Natural killer cell (primary cell): ENCODE results near the gene COMMD3. TPM values are rescaled to one million over a fixed set of nuclear protein-coding genes. Genes with fewer than 3 reads are reported as not detected.

Source experiments
- ATAC-seq, 3 donors: fragments of 150-1000 bp in 2 of 3; fragments of 200-7000 bp in 1 of 3; cut with Tn5 transposase; 1 replicate in 1 of 3; 2 replicates in 2 of 3; pipeline ENCODE4 v1.10.0; 2021; ENCODE audit warnings: mild to moderate bottlenecking in 2 of 3, moderate library complexity in 2 of 3
- DNase-seq, 2 donors: peaks; one replicate each; pipeline versions ENCODE4 v3.0.0 to v3.0.0-alpha.2; 2013 to 2021; ENCODE audit warnings: mixed read lengths in 1 of 2
- H3K27ac ChIP-seq: one replicate; pipeline ENCODE4 v1.5.1; 2013; ENCODE audit warnings: mild to moderate bottlenecking, low read length
- H3K27me3 ChIP-seq: one replicate; pipeline ENCODE4 v1.6.1; 2013; ENCODE audit warnings: low read length; ENCODE audit not compliant: control insufficient read depth, insufficient read depth
- H3K36me3 ChIP-seq: one replicate; pipeline ENCODE4 v1.6.1; 2013; ENCODE audit warnings: low read length; ENCODE audit not compliant: control insufficient read depth, insufficient read depth
- H3K4me1 ChIP-seq: one replicate; pipeline ENCODE4 v1.6.1; 2013; ENCODE audit warnings: low read length; ENCODE audit not compliant: control insufficient read depth, insufficient read depth
- H3K4me3 ChIP-seq: one replicate; pipeline ENCODE4 v1.5.1; 2013; ENCODE audit warnings: low read length
- H3K9me3 ChIP-seq: one replicate; pipeline ENCODE4 v1.6.1; 2013; ENCODE audit warnings: low read length; ENCODE audit not compliant: control insufficient read depth, insufficient read depth
- H3K27ac Mint-ChIP-seq, 2 donors: one replicate each; pipeline ENCODE4 v1.8.0; 2022; ENCODE audit warnings: mild to moderate bottlenecking in 2 of 2, mixed read lengths in 2 of 2, moderate library complexity in 1 of 2
- H3K27me3 Mint-ChIP-seq, 2 donors: one replicate each; pipeline ENCODE4 v1.8.0; 2022; ENCODE audit warnings: low read depth in 2 of 2, mixed read lengths in 2 of 2
- H3K36me3 Mint-ChIP-seq: one replicate; pipeline ENCODE4 v1.8.0; 2022; ENCODE audit warnings: mixed read lengths
- H3K4me1 Mint-ChIP-seq, 2 donors: one replicate each; pipeline ENCODE4 v1.8.0; 2022; ENCODE audit warnings: mixed read lengths in 2 of 2
- H3K4me3 Mint-ChIP-seq: one replicate; pipeline ENCODE4 v1.8.0; 2022; ENCODE audit warnings: mild to moderate bottlenecking, moderate library complexity, mixed read lengths
- H3K9me3 Mint-ChIP-seq, 2 donors: one replicate each; pipeline ENCODE4 v1.8.0; 2022; ENCODE audit warnings: mixed read lengths in 2 of 2
- WGBS: methylation state at CpG from one replicate; pipeline ENCODE4 v1.1.7; 2013; ENCODE audit warnings: missing lambda C conversion rate; ENCODE audit not compliant: insufficient coverage; 5-methylcytosine and 5-hydroxymethylcytosine counted together
- intact Hi-C: fragments of 100-400 bp; cut with micrococcal nuclease; formaldehyde crosslinking; loops from one replicate; pipeline ENCODE4 v1.14.2; 2022
- total RNA-seq, 4 donors: library from RNA; stranded (reverse); fragments of 120-200 nt in 1 of 4; gene quantifications; one replicate each; pipeline versions ENCODE4 v1.2.3 to v1.2.4, GENCODE V29; 2013 to 2022
- TF ChIP-seq, protein P1 (sequence below): fragments of 200-600 bp; IDR thresholded peaks from one replicate; pipeline ENCODE4 v1.8.0; 2022; ENCODE audit warnings: antibody characterized with exemption

COMMD3 gene
- total RNA-seq, 3 donors from 2014 or later (not counting 1 experiment from before 2014, with no cell fraction given) = 43.1 to 48.3 (median 44.2) TPM

DNA sequence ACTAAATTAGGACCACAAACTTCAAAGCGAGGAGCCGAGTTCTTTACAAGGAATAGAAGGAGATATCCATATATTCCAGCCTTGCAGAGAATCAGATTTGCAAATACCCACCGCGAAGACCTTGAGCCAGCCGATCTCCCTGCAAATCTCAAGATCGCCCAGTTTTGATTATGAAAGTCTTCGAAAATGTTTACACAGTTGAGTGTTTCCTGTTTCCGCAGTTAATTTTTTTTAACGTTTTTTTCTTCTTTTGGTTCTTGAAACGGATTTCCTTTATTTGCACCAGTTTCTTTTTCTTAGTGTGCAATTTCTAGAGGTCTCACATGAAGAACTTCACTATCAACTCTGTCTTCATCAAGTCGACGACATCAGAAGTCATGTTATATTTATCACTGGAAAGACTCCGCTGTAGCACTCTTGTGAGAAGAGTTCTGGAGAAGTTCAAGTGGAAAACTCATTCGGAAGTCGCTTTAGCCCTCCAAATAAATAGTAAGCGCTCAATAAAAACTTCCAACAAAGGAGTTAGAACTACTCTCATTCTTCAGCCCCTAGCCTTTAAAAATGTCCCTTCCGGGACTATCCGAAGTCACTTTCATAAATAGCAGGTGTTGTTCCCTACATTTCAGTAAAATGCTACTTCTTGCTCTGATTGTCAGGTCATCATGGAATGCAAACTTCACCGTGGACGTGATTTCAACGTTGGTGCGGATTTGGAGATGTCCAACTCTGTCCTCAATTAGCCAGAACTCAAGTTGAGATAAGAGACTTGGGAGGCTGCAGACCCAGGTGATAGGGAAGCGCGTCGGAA, 17.2 kb downstream of the COMMD3 start:
- ATAC-seq (no peak), DNase-seq (peak in 1 of 2 donors; percentile 72)
- intact Hi-C loops = no loop called here
- H3K27me3 ChIP-seq = peaks cover 39% of the 10 kb centered on the region
- H3K4me1 Mint-ChIP-seq = peaks cover 25 to 33% of the 10 kb centered on the region in 2 donors
- H3K4me3 ChIP-seq = peak overlapping the region; percentile 39
- TF ChIP-seq, protein P1, sequence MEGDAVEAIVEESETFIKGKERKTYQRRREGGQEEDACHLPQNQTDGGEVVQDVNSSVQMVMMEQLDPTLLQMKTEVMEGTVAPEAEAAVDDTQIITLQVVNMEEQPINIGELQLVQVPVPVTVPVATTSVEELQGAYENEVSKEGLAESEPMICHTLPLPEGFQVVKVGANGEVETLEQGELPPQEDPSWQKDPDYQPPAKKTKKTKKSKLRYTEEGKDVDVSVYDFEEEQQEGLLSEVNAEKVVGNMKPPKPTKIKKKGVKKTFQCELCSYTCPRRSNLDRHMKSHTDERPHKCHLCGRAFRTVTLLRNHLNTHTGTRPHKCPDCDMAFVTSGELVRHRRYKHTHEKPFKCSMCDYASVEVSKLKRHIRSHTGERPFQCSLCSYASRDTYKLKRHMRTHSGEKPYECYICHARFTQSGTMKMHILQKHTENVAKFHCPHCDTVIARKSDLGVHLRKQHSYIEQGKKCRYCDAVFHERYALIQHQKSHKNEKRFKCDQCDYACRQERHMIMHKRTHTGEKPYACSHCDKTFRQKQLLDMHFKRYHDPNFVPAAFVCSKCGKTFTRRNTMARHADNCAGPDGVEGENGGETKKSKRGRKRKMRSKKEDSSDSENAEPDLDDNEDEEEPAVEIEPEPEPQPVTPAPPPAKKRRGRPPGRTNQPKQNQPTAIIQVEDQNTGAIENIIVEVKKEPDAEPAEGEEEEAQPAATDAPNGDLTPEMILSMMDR = no peak
- peaks cover 42% of the 10 kb centered on the region for H3K4me1 ChIP-seq
- H3K27me3 Mint-ChIP-seq = peaks cover 12 to 18% of the 10 kb centered on the region in 2 donors
- peak overlapping the region; percentile 91 for H3K4me3 Mint-ChIP-seq
- peaks cover 14% of the 10 kb centered on the region for H3K36me3 ChIP-seq
- H3K36me3 Mint-ChIP-seq = peaks cover 10% of the 10 kb centered on the region
- H3K27ac ChIP-seq = peak overlapping the region; percentile 72
- WGBS = 25% methylated on average over 25 of the region's 25 CpGs
- H3K9me3 ChIP-seq = peaks cover 4% of the 10 kb centered on the region
- peaks cover 0 to 2% of the 10 kb centered on the region in 2 donors for H3K9me3 Mint-ChIP-seq
- peak overlapping the region; percentile 92 for H3K27ac Mint-ChIP-seq

DNA sequence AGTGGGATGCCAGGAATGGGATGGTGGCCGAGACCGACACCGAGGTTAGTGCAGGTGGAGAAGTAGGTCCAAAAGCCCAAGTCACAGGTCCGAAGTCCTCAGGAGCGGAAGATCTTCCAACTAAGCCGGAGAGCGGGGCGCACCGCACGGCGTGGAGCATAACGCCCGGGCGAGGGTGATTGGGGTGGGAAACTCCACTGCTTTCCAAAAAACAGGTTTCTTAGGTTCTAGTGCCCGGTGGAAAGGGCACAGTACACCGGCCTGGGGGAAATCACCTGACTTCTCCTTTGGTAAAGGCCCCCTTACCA, 17.7 kb downstream of the COMMD3 start:
- peaks cover 4% of the 10 kb centered on the region for H3K9me3 ChIP-seq
- Mint-ChIP-seq H3K27ac (peak overlapping the region; percentile 92), H3K9me3 (peaks cover 0 to 2% of the 10 kb centered on the region in 2 donors), H3K4me3 (peak overlapping the region; percentile 91), H3K27me3 (peaks cover 18 to 22% of the 10 kb centered on the region in 2 donors), H3K36me3 (peaks cover 10% of the 10 kb centered on the region), H3K4me1 (peaks cover 25 to 33% of the 10 kb centered on the region in 2 donors)
- intact Hi-C loops = no loop called here
- 78% methylated on average over 16 of the region's 16 CpGs for WGBS
- H3K4me3 ChIP-seq = no peak overlapping the region
- TF ChIP-seq, protein P1 = no peak
- ATAC-seq = no peak
- H3K27ac ChIP-seq = no peak overlapping the region
- peaks cover 13% of the 10 kb centered on the region for H3K36me3 ChIP-seq
- peaks cover 45% of the 10 kb centered on the region for H3K27me3 ChIP-seq
- no peak for DNase-seq
- H3K4me1 ChIP-seq = peaks cover 42% of the 10 kb centered on the region

DNA sequence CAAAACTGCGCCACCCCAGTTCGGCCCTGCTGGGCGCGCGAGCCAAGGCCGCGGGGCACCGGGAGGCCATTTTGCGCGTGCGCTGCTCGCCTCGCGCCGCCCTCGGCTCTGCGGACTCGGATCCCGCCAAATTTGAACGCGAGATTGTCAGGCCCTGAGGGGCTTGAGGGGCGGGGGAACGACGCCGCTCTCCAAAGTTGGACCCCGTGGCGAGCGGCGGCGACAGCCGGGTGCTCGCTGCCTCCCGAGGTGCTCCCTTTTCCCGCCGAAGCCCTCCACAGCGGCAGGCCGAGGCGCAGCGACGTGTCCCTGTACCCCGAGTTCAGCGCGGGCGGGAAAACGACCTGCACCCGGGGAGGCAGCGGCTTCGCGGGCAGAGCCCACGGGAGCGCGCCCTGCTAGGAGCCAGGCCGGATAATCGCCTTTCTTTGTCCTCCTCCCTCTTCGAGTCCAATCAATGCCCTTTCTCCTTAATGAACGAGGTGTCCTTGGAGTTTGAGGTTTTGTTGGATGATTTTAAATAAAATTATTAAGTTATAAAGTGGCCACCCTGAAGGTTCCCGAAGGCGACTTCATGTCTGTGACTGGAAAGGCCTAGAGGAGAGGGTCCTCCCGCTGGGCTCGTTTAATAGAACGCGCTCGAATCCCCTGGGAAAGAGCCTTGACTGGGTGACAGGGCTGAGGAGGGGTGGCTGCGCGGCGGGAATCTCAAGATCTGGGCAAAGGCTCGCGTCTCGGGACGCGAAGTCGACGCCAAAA, 18.4 kb downstream of the COMMD3 start:
- Mint-ChIP-seq H3K36me3 (peaks cover 5% of the 10 kb centered on the region), H3K27ac (peak overlapping the region; percentile 79 to 92), H3K4me3 (peak overlapping the region; percentile 89), H3K27me3 (peaks cover 22 to 24% of the 10 kb centered on the region in 2 donors), H3K4me1 (peaks cover 25 to 33% of the 10 kb centered on the region in 2 donors), H3K9me3 (peaks cover 0 to 2% of the 10 kb centered on the region in 2 donors)
- Histone ChIP-seq H3K4me3 (peak overlapping the region; percentile 53), H3K9me3 (peaks cover 4% of the 10 kb centered on the region), H3K27me3 (peaks cover 51% of the 10 kb centered on the region), H3K4me1 (peaks cover 42% of the 10 kb centered on the region), H3K36me3 (peaks cover 7% of the 10 kb centered on the region), H3K27ac (peak overlapping the region; percentile 37)
- ATAC-seq (no peak), DNase-seq (peak in 1 of 2 donors; percentile 36)
- WGBS = 41% methylated on average over 72 of the region's 73 CpGs
- TF ChIP-seq, protein P1 = no peak
- intact Hi-C loops = loop anchor here (1.0 kb wide), 1 partner anchor 9 kb away; no protein-coding TSS in a partner anchor
